ENCODE measurements around the gene SCFD2. TPM values are rescaled to one million over a fixed set of nuclear protein-coding genes. Genes with fewer than 3 reads are reported as not detected.

SCFD2 gene
- total and polyA plus RNA-seq, 10 of the 15 experiments (the other 5 are each of a cell fraction or from before 2014, with no cell fraction given) = 4.8 to 37.6 (median 24.9) TPM

DNA sequence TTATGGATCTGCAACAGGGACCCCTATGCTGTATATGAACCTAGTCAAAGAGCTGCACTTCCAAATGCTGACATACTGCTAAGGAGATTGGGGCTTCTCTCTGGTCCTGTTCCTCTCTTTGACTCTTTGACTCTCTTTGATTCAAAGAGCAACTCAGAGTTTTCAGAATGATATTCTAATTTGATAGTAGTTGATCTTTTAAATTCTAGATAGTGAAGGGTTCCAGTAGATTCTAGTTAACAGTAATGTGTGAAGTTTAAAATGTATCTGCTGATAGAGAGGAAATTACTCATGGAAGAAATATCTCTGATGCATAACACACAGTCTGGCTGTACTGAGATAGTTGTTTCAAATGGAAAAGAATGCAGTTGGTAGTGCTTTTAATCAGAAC is 264.7 kb downstream of the SCFD2 start:
- TF ChIP-seq, protein P1, sequence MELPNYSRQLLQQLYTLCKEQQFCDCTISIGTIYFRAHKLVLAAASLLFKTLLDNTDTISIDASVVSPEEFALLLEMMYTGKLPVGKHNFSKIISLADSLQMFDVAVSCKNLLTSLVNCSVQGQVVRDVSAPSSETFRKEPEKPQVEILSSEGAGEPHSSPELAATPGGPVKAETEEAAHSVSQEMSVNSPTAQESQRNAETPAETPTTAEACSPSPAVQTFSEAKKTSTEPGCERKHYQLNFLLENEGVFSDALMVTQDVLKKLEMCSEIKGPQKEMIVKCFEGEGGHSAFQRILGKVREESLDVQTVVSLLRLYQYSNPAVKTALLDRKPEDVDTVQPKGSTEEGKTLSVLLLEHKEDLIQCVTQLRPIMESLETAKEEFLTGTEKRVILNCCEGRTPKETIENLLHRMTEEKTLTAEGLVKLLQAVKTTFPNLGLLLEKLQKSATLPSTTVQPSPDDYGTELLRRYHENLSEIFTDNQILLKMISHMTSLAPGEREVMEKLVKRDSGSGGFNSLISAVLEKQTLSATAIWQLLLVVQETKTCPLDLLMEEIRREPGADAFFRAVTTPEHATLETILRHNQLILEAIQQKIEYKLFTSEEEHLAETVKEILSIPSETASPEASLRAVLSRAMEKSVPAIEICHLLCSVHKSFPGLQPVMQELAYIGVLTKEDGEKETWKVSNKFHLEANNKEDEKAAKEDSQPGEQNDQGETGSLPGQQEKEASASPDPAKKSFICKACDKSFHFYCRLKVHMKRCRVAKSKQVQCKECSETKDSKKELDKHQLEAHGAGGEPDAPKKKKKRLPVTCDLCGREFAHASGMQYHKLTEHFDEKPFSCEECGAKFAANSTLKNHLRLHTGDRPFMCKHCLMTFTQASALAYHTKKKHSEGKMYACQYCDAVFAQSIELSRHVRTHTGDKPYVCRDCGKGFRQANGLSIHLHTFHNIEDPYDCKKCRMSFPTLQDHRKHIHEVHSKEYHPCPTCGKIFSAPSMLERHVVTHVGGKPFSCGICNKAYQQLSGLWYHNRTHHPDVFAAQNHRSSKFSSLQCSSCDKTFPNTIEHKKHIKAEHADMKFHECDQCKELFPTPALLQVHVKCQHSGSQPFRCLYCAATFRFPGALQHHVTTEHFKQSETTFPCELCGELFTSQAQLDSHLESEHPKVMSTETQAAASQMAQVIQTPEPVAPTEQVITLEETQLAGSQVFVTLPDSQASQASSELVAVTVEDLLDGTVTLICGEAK (IDR thresholded peaks at IDR 0.05; ENCODE audit: borderline replicate concordance) = no peak
- in situ Hi-C loops (cut with MboI) = no loop called here
- intact Hi-C loops (cut with micrococcal nuclease; ENCODE audit: unreplicated experiment) = no loop called here
- ChIA-PET RAD21 (ENCODE audit: unreplicated experiment) (no interaction called here), CTCF (no interaction called here), POLR2A (no interaction called here), SMC1A (ENCODE audit: uncharacterized antibody, unreplicated experiment) (no interaction called here)
- H3K79me2 ChIP-seq (ENCODE audit: control insufficient read depth, insufficient read depth, low read length) = no peaks in the 10 kb centered on the region
- no peak overlapping the region for H3K4me2 ChIP-seq (ENCODE audit: control insufficient read depth, insufficient read depth)
- H3K4me3 ChIP-seq = no peak overlapping the region
- no peak overlapping the region for H3K9ac ChIP-seq (ENCODE audit: control insufficient read depth, insufficient read depth, low read length)
- no peaks in the 10 kb centered on the region for H3K27me3 ChIP-seq (replicated peaks in 1 of 2; ENCODE audit: control insufficient read depth in 2 of 2, insufficient read depth in 2 of 2, low read length in 1 of 2)
- BruUV-seq (replicated peaks) = no TSS peak
- no peaks in the 10 kb centered on the region for H4K20me1 ChIP-seq (ENCODE audit: control insufficient read depth, insufficient read depth)
- no peak for FAIRE-seq
- H3K9me3 ChIP-seq (replicated peaks; ENCODE audit: control insufficient read depth, insufficient read depth, low read length) = peaks cover 1% of the 10 kb centered on the region; the same call in 1 of the 3 replicates
- no peak overlapping the region for H2AFZ ChIP-seq (ENCODE audit: control insufficient read depth, low read depth, low read length)
- no peaks in the 10 kb centered on the region for H3K36me3 ChIP-seq (ENCODE audit: control insufficient read depth in 2 of 2, insufficient read depth in 2 of 2, low read length in 1 of 2)
- no peak for ATAC-seq
- H3K4me1 ChIP-seq (ENCODE audit: control insufficient read depth, insufficient read depth, low read length) = no peaks in the 10 kb centered on the region
- DNase-seq (ENCODE audit: low read depth, low spot score) = no peak
- no peak overlapping the region for H3K27ac ChIP-seq (ENCODE audit: control insufficient read depth, insufficient read depth)

DNA sequence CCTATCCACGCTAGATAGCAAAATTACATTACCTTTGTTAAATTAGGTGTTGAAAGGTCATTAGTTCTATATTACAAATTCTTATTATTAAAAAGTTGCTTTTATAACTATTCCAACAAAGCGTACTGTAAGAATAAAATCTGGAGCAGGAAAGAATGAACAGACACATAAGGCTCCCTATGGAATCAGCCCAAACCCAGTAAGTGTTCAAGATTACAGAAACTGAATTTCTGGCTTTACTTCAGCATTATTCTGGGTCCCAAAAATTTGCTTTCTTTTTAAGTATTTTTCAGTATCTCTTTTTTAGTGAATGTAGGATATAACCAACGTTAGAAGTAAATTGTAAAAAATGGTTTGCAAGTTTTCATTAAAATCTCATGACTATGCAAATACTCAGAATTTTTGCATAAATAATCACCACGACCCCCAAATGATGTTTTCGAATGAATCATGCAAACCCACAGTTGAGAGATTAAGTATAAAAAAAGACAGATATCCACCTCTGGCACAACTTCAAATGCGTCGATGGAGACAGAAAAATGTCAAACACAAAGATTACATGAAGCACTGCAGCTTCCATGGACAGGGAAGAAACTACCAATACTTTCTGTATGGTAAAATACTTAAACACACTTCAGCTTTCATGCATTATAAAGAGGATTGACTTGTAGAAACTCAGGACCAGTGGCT is 265.2 kb downstream of the SCFD2 start:
- intact Hi-C loops (cut with micrococcal nuclease; ENCODE audit: unreplicated experiment) (no loop called here), in situ Hi-C loops (cut with MboI) (no loop called here)
- Histone ChIP-seq H3K9ac (ENCODE audit: control insufficient read depth, insufficient read depth, low read length) (no peak overlapping the region), H3K27me3 (replicated peaks in 1 of 2; ENCODE audit: control insufficient read depth in 2 of 2, insufficient read depth in 2 of 2, low read length in 1 of 2) (no peaks in the 10 kb centered on the region), H3K4me3 (no peak overlapping the region), H3K9me3 (replicated peaks; ENCODE audit: control insufficient read depth, insufficient read depth, low read length) (peaks cover 1% of the 10 kb centered on the region; the same call in 1 of the 3 replicates), H3K4me2 (ENCODE audit: control insufficient read depth, insufficient read depth) (no peak overlapping the region), H3K4me1 (ENCODE audit: control insufficient read depth, insufficient read depth, low read length) (no peaks in the 10 kb centered on the region), H2AFZ (ENCODE audit: control insufficient read depth, low read depth, low read length) (no peak overlapping the region), H3K36me3 (ENCODE audit: control insufficient read depth in 2 of 2, insufficient read depth in 2 of 2, low read length in 1 of 2) (no peaks in the 10 kb centered on the region), H4K20me1 (ENCODE audit: control insufficient read depth, insufficient read depth) (no peaks in the 10 kb centered on the region), H3K79me2 (ENCODE audit: control insufficient read depth, insufficient read depth, low read length) (no peaks in the 10 kb centered on the region), H3K27ac (ENCODE audit: control insufficient read depth, insufficient read depth) (no peak overlapping the region)
- DNase-seq (ENCODE audit: low read depth, low spot score) (no peak), ATAC-seq (no peak), FAIRE-seq (no peak)
- ChIA-PET RAD21 (ENCODE audit: unreplicated experiment) (no interaction called here), CTCF (interaction anchor here (0.5 kb wide), 1 partner anchor 110 kb away, joined by 3 read pairs; no protein-coding TSS in a partner anchor), POLR2A (no interaction called here), SMC1A (ENCODE audit: uncharacterized antibody, unreplicated experiment) (no interaction called here)
- TF ChIP-seq SMAD1 (IDR thresholded peaks at IDR 0.05; ENCODE audit: low read depth, partially characterized antibody) (no peak), MYC (IDR thresholded peaks at IDR 0.05; ENCODE audit: insufficient read depth, insufficient read length, insufficient replicate concordance, low read length, severe bottlenecking) (no peak), SMAD5 (IDR thresholded peaks at IDR 0.05; ENCODE audit: low read depth) (no peak), NR2C2 (IDR thresholded peaks at IDR 0.05; ENCODE audit: borderline replicate concordance, control insufficient read depth, insufficient read length, low read depth) (no peak), ATF7 (IDR thresholded peaks at IDR 0.05; ENCODE audit: low read depth) (no peak)
- TF ChIP-seq, protein P2, sequence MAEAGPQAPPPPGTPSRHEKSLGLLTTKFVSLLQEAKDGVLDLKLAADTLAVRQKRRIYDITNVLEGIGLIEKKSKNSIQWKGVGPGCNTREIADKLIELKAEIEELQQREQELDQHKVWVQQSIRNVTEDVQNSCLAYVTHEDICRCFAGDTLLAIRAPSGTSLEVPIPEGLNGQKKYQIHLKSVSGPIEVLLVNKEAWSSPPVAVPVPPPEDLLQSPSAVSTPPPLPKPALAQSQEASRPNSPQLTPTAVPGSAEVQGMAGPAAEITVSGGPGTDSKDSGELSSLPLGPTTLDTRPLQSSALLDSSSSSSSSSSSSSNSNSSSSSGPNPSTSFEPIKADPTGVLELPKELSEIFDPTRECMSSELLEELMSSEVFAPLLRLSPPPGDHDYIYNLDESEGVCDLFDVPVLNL (IDR thresholded peaks at IDR 0.05; ENCODE audit: low read depth, low read length) = no peak
- 85% methylated on average over 7 of the region's 7 CpGs for WGBS (ENCODE audit: insufficient coverage, insufficient replicate concordance, low lambda C conversion rate, missing lambda C conversion rate)
- BruUV-seq (replicated peaks) = no TSS peak
